ENCODE data around the gene LAMA5. TPM values are rescaled to one million over a fixed set of nuclear protein-coding genes. Genes with fewer than 3 reads are reported as not detected.

Gene LAMA5
- total and polyA plus RNA-seq, 9 donors, result 4.7 to 115 (median 42.2) TPM

DNA sequence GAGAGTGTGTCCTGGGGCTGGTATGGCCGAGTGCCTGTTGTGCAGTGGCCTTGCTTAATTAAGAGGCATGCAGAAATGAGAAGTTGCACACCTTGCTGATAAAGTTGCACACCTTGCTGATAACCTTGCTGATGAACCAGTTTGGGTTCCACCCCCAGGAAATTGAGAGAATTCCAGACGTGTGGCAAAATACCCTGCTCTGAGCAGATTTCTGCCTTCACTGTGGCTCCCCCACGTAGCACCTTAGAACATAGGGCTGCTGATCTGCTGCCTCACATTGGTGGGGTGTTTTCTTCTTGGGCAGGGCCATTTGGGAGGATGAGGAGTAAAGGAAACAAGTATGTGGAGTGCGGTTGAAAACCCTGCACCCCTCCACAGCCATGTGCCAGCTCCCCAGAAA lies 86.8 kb downstream of the LAMA5 start:
- 92 to 96% (median 92%) methylated on average over 4 of the region's 4 CpGs for WGBS, 3 donors
- Histone ChIP-seq H3K9me3 (no peaks in the 10 kb centered on the region), H3K4me1 (ENCODE audit: insufficient read depth) (peaks cover 1% of the 10 kb centered on the region), H3K36me3 (no peaks in the 10 kb centered on the region), H3K4me3 (no peak overlapping the region), H3K27me3 (no peaks in the 10 kb centered on the region), H3K27ac (no peak overlapping the region)
- intact Hi-C loops (cut with DNase I), result no loop called here
- TF ChIP-seq POLR2A (IDR thresholded peaks at IDR 0.05) (no peak), EP300 (IDR thresholded peaks at IDR 0.05) (no peak)
- TF ChIP-seq, protein P1, sequence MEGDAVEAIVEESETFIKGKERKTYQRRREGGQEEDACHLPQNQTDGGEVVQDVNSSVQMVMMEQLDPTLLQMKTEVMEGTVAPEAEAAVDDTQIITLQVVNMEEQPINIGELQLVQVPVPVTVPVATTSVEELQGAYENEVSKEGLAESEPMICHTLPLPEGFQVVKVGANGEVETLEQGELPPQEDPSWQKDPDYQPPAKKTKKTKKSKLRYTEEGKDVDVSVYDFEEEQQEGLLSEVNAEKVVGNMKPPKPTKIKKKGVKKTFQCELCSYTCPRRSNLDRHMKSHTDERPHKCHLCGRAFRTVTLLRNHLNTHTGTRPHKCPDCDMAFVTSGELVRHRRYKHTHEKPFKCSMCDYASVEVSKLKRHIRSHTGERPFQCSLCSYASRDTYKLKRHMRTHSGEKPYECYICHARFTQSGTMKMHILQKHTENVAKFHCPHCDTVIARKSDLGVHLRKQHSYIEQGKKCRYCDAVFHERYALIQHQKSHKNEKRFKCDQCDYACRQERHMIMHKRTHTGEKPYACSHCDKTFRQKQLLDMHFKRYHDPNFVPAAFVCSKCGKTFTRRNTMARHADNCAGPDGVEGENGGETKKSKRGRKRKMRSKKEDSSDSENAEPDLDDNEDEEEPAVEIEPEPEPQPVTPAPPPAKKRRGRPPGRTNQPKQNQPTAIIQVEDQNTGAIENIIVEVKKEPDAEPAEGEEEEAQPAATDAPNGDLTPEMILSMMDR (IDR thresholded peaks at IDR 0.05), result no peak
- DNase-seq, result no peak

DNA sequence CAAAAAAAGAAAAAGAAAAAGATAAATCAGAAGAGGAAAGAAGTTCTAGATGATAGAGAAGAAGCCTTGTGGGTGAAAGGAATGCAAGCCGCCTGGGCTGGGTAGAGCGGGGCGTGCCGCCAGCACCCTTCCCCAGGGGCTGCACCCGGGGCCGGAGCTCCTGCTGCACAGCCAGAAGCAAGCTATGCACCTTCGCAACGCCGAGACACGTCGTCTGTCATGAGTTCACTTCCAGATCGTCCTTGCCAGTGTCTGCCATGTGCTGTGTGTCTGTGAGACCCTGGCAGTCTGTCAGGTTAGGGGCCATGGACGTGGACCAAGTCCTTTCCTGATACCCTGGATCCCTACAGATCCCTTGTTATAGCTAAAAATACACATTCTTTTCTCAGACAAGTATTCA lies 89.9 kb downstream of the LAMA5 start:
- Histone ChIP-seq H3K27me3 (no peaks in the 10 kb centered on the region), H3K4me1 (ENCODE audit: insufficient read depth) (peaks cover 6% of the 10 kb centered on the region), H3K9me3 (no peaks in the 10 kb centered on the region), H3K4me3 (no peak overlapping the region), H3K36me3 (no peaks in the 10 kb centered on the region), H3K27ac (no peak overlapping the region)
- 75 to 83% (median 83%) methylated on average over 13 of the region's 13 CpGs for WGBS, 3 donors
- TF ChIP-seq EP300 (IDR thresholded peaks at IDR 0.05) (no peak), POLR2A (IDR thresholded peaks at IDR 0.05) (no peak)
- TF ChIP-seq, protein P1 (IDR thresholded peaks at IDR 0.05), result no peak
- DNase-seq, result no peak
- intact Hi-C loops (cut with DNase I), result no loop called here

- peaks cover 6% of the 10 kb centered on the region for H3K4me1 ChIP-seq (ENCODE audit: insufficient read depth)
- no peak overlapping the region for H3K4me3 ChIP-seq
- H3K36me3 ChIP-seq, result no peaks in the 10 kb centered on the region
- H3K27me3 ChIP-seq, result no peaks in the 10 kb centered on the region
- no peak overlapping the region for H3K27ac ChIP-seq
- WGBS, 3 donors, result 76 to 87% (median 80%) methylated on average over 6 of the region's 6 CpGs
- no peaks in the 10 kb centered on the region for H3K9me3 ChIP-seq
- TF ChIP-seq, protein P1 (IDR thresholded peaks at IDR 0.05), result no peak
- TF ChIP-seq EP300 (IDR thresholded peaks at IDR 0.05) (no peak), POLR2A (IDR thresholded peaks at IDR 0.05) (no peak)
- intact Hi-C loops (cut with DNase I), result no loop called here
- no peak for DNase-seq
These were observed 90.7 kb downstream of the LAMA5 start for GRCh38 chr20:62276439-62276838.

GRCh38 chr20:62275219-62275618 lies 91.9 kb downstream of the LAMA5 start:
- Histone ChIP-seq H3K9me3 (no peaks in the 10 kb centered on the region), H3K27ac (no peak overlapping the region), H3K4me3 (no peak overlapping the region), H3K36me3 (no peaks in the 10 kb centered on the region), H3K4me1 (ENCODE audit: insufficient read depth) (peaks cover 6% of the 10 kb centered on the region), H3K27me3 (no peaks in the 10 kb centered on the region)
- TF ChIP-seq, protein P1 (IDR thresholded peaks at IDR 0.05), result no peak
- TF ChIP-seq EP300 (IDR thresholded peaks at IDR 0.05), result no peak
- TF ChIP-seq POLR2A (IDR thresholded peaks at IDR 0.05), result no peak
- no peak for DNase-seq
- WGBS, 3 donors, result 86 to 88% (median 88%) methylated on average over 10 of the region's 10 CpGs
- intact Hi-C loops (cut with DNase I), result no loop called here

Measured in ovary (tissue), 9 donors.